ENCODE results near the gene DENND2D.
"Not testable (repeated sequence)": the region's sequence is repeated elsewhere in the genome, so short reads cannot be mapped to it uniquely, and the experiment has no call there.

Gene DENND2D

GRCh38 chr1:111221633-111222291 is 21.3 kb upstream of the DENND2D start:
- peak; percentile 53 to 82 (median 69) for DNase-seq

- DNase-seq = no peak
Observed at GRCh38 chr1:111221276-111221632, 20.8 kb upstream of the DENND2D start.

GRCh38 chr1:111220302-111220890 is 19.9 kb upstream of the DENND2D start:
- no peak for DNase-seq

DNA sequence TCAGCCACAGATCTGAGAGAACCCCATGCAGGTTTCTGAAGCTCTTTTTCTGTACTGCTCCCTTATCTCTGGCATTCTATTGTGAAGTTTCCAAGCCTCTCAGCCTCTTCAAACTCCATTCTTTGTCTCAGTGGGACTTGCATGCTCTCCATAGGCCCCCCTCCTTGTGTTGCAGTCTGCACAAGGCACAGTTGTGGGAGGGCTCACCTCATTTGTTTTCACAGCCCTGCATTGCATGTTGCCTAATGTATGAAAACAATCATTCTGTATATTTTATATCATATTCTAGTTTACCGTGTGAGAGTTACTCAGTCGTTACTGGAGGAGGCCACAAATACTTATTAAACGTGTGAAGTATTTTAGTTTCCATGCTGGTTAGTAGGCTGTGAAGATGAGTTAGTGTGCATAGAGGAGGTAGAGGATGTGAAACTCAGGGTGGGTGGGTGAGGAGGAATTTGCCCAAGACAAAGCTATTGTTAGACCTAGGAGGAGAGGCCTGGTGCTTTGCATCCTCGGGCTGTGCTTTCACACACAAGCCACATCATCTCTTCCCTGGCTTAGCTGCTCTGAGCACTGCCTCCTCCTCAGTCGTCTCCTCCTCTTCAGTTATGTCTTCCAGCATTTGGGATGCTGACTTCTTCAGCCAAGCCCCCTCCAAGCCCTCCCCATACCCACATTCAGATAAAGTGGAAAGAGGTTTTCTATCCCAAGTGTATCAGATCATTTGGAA is 19.3 kb upstream of the DENND2D start:
- DNase-seq = peak; percentile 58 to 80 (median 74)

DNA sequence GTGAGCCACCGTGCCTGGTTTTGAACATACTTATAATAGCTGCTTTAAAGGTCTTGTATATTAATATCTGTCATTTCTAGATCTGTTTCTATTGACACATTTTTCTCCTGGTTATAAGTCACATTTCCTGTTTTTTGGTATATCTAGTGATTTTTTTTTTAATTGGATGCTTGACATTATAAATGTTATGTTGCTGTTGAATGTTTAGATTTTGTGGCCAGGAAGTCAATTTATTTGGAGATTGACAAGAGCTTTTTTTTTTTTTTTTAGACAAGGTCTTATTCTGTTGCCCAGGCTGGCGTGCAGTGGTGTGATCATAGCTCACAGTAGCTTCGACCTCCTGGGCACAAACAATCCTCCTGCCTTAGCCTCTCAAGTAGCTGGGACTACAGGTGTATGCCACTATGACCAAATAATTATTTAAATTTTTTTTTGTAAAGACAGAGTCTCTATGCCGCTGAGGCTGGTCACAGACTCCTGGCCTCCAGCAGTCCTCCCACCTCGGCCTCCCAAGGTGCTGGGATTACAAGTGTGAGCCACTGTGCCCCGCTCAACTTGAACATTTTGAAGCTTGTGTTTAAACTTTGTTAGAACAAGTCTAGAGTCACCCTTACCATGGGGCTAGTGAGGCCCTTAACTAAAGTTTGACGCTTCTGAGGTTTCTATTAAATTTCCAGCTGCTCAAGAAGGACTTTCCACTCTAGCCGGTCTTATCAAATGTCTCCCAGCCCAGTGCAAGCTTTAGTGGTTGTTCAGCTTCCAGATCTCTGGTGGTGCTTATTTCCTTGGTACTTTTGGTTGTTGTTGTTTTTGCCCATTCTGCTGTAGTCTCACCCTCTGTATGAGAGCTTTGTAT is 18.5 kb upstream of the DENND2D start:
- DNase-seq = no peak

DNA sequence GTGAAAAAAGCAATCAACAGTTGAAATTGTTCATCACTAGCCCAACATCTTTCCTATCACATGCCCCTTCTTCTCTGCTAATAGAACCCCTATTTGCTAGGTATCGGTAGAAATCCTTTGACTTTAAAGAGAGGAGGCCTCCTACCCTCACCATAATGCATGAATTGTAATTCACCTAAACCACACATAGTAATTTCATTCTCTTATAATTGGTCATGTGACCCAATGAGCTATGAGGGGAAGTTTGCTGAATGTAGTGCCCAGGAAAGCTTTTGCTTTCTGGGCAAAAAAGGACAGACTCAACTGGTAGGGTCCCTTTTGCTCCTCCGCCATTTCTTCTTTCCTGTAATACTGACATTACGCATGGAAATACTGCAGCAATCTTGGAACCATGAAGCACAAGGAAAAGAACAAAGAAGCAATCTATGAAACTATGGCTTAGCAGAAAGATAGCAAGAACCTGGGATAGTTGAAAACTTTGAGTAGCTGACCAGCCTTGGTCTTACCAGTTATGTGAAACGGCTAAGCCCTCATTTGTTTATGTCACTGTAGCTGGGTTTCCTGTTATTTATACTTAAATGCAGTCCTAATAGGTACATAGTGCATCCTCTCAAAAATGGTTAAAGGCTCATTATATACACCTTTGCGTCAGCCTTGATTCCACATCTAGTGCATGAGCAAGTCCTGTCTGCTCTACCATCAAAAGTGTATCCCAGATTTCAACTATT is 16.9 kb upstream of the DENND2D start:
- no peak for DNase-seq

GRCh38 chr1:111216751-111217150 is 16.3 kb upstream of the DENND2D start:
- no peak for DNase-seq

- not testable (repeated sequence) for DNase-seq
Observed at GRCh38 chr1:111215285-111215684, 14.8 kb upstream of the DENND2D start.

- no peak for DNase-seq
Observed at GRCh38 chr1:111214884-111215283, 14.4 kb upstream of the DENND2D start.

GRCh38 chr1:111214074-111214801 is 13.8 kb upstream of the DENND2D start:
- no peak for DNase-seq

- peak; percentile 38 to 72 (median 56) for DNase-seq
Observed at GRCh38 chr1:111213412-111213811, 13.0 kb upstream of the DENND2D start.

GRCh38 chr1:111212634-111213335 is 12.3 kb upstream of the DENND2D start:
- peak; percentile 44 to 68 (median 64) for DNase-seq

GRCh38 chr1:111211921-111212320 is 11.5 kb upstream of the DENND2D start:
- DNase-seq = no peak

DNA sequence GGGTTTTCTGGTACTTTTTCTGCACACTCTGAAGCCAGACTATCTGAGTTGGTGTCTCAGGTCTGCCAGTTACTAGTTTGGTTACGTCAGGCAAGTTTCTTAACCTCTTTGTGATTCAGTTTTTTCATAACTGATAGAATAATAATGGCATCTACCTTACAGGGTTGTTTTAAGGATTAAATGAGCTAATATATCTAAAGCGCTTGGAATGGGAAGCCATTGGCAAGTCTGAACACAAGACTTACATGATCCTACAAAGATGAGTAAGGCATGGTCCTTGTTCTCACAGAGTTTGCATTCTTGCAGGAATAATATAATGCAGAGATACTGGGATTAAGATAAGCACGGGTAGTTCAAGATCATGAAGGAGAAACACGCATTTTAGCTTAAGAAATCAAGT is 9.2 kb upstream of the DENND2D start:
- DNase-seq = no peak

- no peak for DNase-seq
Observed at GRCh38 chr1:111208921-111209320, 8.5 kb upstream of the DENND2D start.

GRCh38 chr1:111205714-111206050 is 5.2 kb upstream of the DENND2D start:
- peak; percentile 18 to 80 (median 63) for DNase-seq

GRCh38 chr1:111204983-111205713 is 4.7 kb upstream of the DENND2D start:
- peak; percentile 46 to 76 (median 64) for DNase-seq

- peak in 2 of 4 experiments; percentile 57 to 65 for DNase-seq
Observed at GRCh38 chr1:111204201-111204982, 3.9 kb upstream of the DENND2D start.

DNA sequence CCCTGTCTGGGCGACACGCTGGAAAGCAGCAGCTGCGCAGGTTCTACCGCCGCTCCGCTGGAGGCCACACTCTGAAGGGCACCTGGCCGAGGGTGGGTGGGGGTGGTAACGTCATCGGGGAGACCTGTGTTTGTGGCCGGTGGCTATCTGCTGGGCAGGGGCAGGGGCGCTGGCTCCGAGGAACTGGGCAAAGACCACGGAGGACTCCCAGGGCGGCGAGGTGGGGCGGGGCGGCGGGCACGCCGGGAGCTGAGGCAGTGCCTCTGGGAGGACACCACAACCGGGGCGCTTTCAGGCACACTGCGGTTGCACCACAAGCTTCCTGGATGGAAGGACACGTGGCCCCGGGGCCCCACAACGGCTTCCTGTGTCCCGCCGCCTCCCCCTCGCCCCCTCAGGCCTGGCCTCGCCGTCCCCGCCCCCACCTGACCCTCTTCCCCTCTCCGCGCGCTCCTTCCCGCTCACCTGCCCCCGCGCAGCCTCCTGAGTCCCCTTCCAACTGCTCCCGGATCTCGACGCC is 3.3 kb upstream of the DENND2D start:
- peak; percentile 63 to 92 (median 85) for DNase-seq
